Psoas muscle (tissue), 8 donors: ENCODE data around the gene RRAS2. TPM values are rescaled to one million over a fixed set of nuclear protein-coding genes. Genes with fewer than 3 reads are reported as not detected.

Experiments used
- ATAC-seq, 4 donors: fragments of 200-7000 bp; cut with Tn5 transposase; one replicate each; pipeline ENCODE4 v1.9.1; 2020; ENCODE audit warnings: moderate library complexity in 3 of 4, mild to moderate bottlenecking in 2 of 4
- DNase-seq, 2 donors: peaks; one replicate each; pipeline ENCODE4 v3.0.0-alpha.2; 2020
- H3K27ac ChIP-seq: fragments of 200-600 bp; one replicate; pipeline ENCODE4 v1.8.0; 2022
- H3K27me3 ChIP-seq, 3 donors: fragments of 200-600 bp in 1 of 3; one replicate each; pipeline versions ENCODE4 v1.6.1 to v1.8.0; 2013 to 2022; ENCODE audit warnings: low read length in 2 of 3, mild to moderate bottlenecking in 2 of 3, moderate library complexity in 1 of 3; ENCODE audit not compliant: insufficient read depth in 3 of 3
- H3K36me3 ChIP-seq, 2 donors: fragments of 200-600 bp in 1 of 2; one replicate each; pipeline versions ENCODE4 v1.6.1 to v1.8.0; 2013 to 2022; ENCODE audit warnings: low read depth in 1 of 2, mild to moderate bottlenecking in 1 of 2, moderate library complexity in 1 of 2; ENCODE audit not compliant: insufficient read depth in 1 of 2
- H3K4me1 ChIP-seq: fragments of 200-600 bp; one replicate; pipeline ENCODE4 v1.8.0; 2022
- H3K4me3 ChIP-seq: fragments of 200-600 bp; one replicate; pipeline ENCODE4 v1.8.0; 2022; ENCODE audit warnings: mild to moderate bottlenecking
- H3K9me3 ChIP-seq: fragments of 200-600 bp; one replicate; pipeline ENCODE4 v1.8.0; 2022
- WGBS, 3 donors: extraction: QIAGEN DNeasy Blood & Tissue Kit; methylation state at CpG; one replicate each; pipeline versions ENCODE4 v1.1.6 to v1.1.7; 2013; 5-methylcytosine and 5-hydroxymethylcytosine counted together
- intact Hi-C, 2 donors: fragments of 100-400 bp; cut with DNase I; formaldehyde crosslinking; loops; one replicate each; pipeline versions ENCODE4 v1.11.0 to v1.14.2; 2022
- polyA plus RNA-seq, 3 donors: library from polyadenylated mRNA; stranded (reverse); fragments of 200-250 nt; gene quantifications; one replicate each; pipeline ENCODE4 v1.2.3, GENCODE V29; 2013
- total RNA-seq, 4 donors: library from RNA; stranded (reverse); fragmentation: NEBNext Ultra II Directional in 2 of 4; extraction: Animal tissue kit (Norgen Biotek cat#: 25700) in 2 of 4; gene quantifications; one replicate each; pipeline versions ENCODE4 v1.2.1 to v1.2.4, GENCODE V29; 2021 to 2023
- TF ChIP-seq, protein P1 (sequence below): fragments of 200-600 bp; IDR thresholded peaks from one replicate; pipeline ENCODE4 v1.8.0; 2022; ENCODE audit warnings: antibody characterized with exemption
- donor health status: healthy with polysubstance abuse.
- donor health status: DM: no; HTN: no; CAD: no; lungs with moderate emphysema.
- donor health status: Bipolar disorder and iron deficiency.
- donor health status: healthy.
- donor health status: DM: yes; HTN: yes; CAD: no.
- donor health status: DM: no; HTN: no; CAD: no.
- donor health status: DM: no; HTN: no; CAD: no.
- donor health status: DM: yes; HTN: yes; CAD: no.

The RRAS2 gene
- total and polyA plus RNA-seq, 7 donors: 44.3 to 89.8 (median 54.0) TPM

GRCh38 chr11:14341968-14342367, 17.0 kb downstream of the RRAS2 start:
- H3K4me3 ChIP-seq: no peak overlapping the region
- ATAC-seq: no peak
- intact Hi-C loops: no loop called here
- no peaks in the 10 kb centered on the region for H3K36me3 ChIP-seq
- no peaks in the 10 kb centered on the region for H3K27me3 ChIP-seq
- peaks cover 47% of the 10 kb centered on the region for H3K4me1 ChIP-seq
- TF ChIP-seq, protein P1, sequence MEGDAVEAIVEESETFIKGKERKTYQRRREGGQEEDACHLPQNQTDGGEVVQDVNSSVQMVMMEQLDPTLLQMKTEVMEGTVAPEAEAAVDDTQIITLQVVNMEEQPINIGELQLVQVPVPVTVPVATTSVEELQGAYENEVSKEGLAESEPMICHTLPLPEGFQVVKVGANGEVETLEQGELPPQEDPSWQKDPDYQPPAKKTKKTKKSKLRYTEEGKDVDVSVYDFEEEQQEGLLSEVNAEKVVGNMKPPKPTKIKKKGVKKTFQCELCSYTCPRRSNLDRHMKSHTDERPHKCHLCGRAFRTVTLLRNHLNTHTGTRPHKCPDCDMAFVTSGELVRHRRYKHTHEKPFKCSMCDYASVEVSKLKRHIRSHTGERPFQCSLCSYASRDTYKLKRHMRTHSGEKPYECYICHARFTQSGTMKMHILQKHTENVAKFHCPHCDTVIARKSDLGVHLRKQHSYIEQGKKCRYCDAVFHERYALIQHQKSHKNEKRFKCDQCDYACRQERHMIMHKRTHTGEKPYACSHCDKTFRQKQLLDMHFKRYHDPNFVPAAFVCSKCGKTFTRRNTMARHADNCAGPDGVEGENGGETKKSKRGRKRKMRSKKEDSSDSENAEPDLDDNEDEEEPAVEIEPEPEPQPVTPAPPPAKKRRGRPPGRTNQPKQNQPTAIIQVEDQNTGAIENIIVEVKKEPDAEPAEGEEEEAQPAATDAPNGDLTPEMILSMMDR: no peak
- no peak for DNase-seq
- H3K27ac ChIP-seq: no peak overlapping the region
- WGBS, 3 donors: 68 to 76% (median 69%) methylated on average over 3 of the region's 3 CpGs
- H3K9me3 ChIP-seq: no peaks in the 10 kb centered on the region

DNA sequence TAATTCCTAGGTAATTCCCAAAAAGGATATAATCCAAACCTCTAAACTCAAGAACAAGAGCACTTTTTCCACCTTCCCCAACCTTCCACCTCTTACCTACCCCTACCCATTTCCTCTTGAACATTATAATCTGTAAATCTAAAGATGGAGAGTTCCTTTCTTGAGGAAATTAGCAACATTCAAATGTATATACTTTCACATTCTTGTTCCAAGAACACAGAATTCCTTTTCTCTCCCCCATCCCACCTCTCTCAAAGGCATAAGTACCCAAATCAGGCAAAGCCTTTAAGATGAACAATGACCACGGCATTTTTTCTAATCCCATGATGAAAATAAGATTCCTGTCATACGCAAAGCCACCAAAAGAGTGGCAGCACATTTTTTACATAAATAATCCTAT, 18.3 kb downstream of the RRAS2 start:
- Histone ChIP-seq H3K4me3 (no peak overlapping the region), H3K9me3 (no peaks in the 10 kb centered on the region), H3K27ac (no peak overlapping the region), H3K4me1 (peaks cover 59% of the 10 kb centered on the region), H3K27me3 (no peaks in the 10 kb centered on the region), H3K36me3 (no peaks in the 10 kb centered on the region)
- 76 to 82% (median 80%) methylated on average over 2 of the region's 2 CpGs for WGBS, 3 donors
- no peak for ATAC-seq
- DNase-seq: no peak
- TF ChIP-seq, protein P1: no peak
- intact Hi-C loops: no loop called here

DNA sequence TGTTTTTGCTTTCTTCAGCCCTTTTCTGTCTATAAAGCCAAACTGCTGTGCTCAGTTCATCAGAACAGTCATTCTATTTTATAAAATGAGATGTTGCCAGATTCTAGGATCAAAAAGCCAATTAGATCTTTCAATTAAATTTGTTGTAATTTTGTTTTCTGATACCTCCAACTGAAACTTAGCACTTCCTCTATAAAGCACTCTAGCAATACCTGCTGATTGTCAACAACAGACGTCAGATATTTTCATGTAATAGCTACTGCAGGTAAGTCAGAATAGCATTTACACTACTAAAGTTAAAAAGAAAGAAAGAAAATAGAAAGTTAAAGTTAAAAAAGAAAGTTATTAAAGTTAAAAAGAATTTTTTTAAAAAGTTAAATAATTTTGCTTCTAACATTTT, 19.6 kb downstream of the RRAS2 start:
- H3K4me1 ChIP-seq: peaks cover 62% of the 10 kb centered on the region
- H3K27me3 ChIP-seq: no peaks in the 10 kb centered on the region
- intact Hi-C loops: no loop called here
- H3K9me3 ChIP-seq: no peaks in the 10 kb centered on the region
- no peak overlapping the region for H3K4me3 ChIP-seq
- H3K36me3 ChIP-seq: no peaks in the 10 kb centered on the region
- DNase-seq: no peak
- 81 to 85% (median 83%) methylated on average over 1 of the region's 1 CpG for WGBS, 3 donors
- no peak for ATAC-seq
- TF ChIP-seq, protein P1: no peak
- no peak overlapping the region for H3K27ac ChIP-seq

GRCh38 chr11:14336507-14337503, 22.2 kb downstream of the RRAS2 start:
- DNase-seq (no peak), ATAC-seq (peak; percentile 83 to 92 (median 89))
- Histone ChIP-seq H3K4me3 (peak overlapping the region; percentile 20), H3K9me3 (no peaks in the 10 kb centered on the region), H3K27me3 (no peaks in the 10 kb centered on the region), H3K36me3 (no peaks in the 10 kb centered on the region), H3K4me1 (peaks cover 39% of the 10 kb centered on the region), H3K27ac (peak overlapping the region; percentile 67)
- intact Hi-C loops: no loop called here
- WGBS, 3 donors: 55 to 71% (median 62%) methylated on average over 2 of the region's 2 CpGs
- TF ChIP-seq, protein P1: no peak
